DMS153 (cell line): ENCODE measurements around the gene SH3BP5L.

Source experiments
- DNase-seq: peaks from one replicate; lab custom pipeline; 2025; lab: John Stamatoyannopoulos, UW

The SH3BP5L gene

GRCh38 chr1:248825573-248825908, 174 bp downstream of the SH3BP5L start:
- no peak for DNase-seq

- DNase-seq: no peak
Observed at GRCh38 chr1:248825136-248825535, 579 bp downstream of the SH3BP5L start.

GRCh38 chr1:248824701-248825100, 1.0 kb downstream of the SH3BP5L start:
- DNase-seq: no peak

GRCh38 chr1:248824301-248824700, 1.4 kb downstream of the SH3BP5L start:
- DNase-seq: no peak

GRCh38 chr1:248823517-248824001, 2.2 kb downstream of the SH3BP5L start:
- DNase-seq: no peak

- DNase-seq: no peak
Observed at GRCh38 chr1:248822148-248823032, 3.3 kb downstream of the SH3BP5L start.

- no peak for DNase-seq
Observed at GRCh38 chr1:248821641-248822040, 4.1 kb downstream of the SH3BP5L start.

- no peak for DNase-seq
Observed at GRCh38 chr1:248821101-248821500, 4.6 kb downstream of the SH3BP5L start.

GRCh38 chr1:248820041-248820585, 5.6 kb downstream of the SH3BP5L start:
- DNase-seq: no peak

GRCh38 chr1:248818505-248819374, 7.0 kb downstream of the SH3BP5L start:
- DNase-seq: no peak

- DNase-seq: no peak
Observed at GRCh38 chr1:248817065-248817464, 8.7 kb downstream of the SH3BP5L start.

- DNase-seq: no peak
Observed at GRCh38 chr1:248816042-248816851, 9.5 kb downstream of the SH3BP5L start.

GRCh38 chr1:248815407-248816034, 10.2 kb downstream of the SH3BP5L start:
- DNase-seq: no peak

GRCh38 chr1:248814351-248814750, 11.4 kb downstream of the SH3BP5L start:
- DNase-seq: no peak

- DNase-seq: no peak
Observed at GRCh38 chr1:248813546-248813945, 12.2 kb downstream of the SH3BP5L start.

GRCh38 chr1:248812736-248813425, 12.8 kb downstream of the SH3BP5L start:
- no peak for DNase-seq

GRCh38 chr1:248811514-248812490, 13.9 kb downstream of the SH3BP5L start:
- no peak for DNase-seq

- no peak for DNase-seq
Observed at GRCh38 chr1:248810727-248811513, 14.8 kb downstream of the SH3BP5L start.
